ENCODE results near the gene RHBDL3. TPM values are rescaled to one million over a fixed set of nuclear protein-coding genes. Genes with fewer than 3 reads are reported as not detected.

The RHBDL3 gene
- total RNA-seq, 1 experiment from 2014 or later, result 12.5 TPM

GRCh38 chr17:32223703-32224102, 41.9 kb upstream of the RHBDL3 start:
- no peaks in the 10 kb centered on the region for H4K20me1 ChIP-seq (ENCODE audit: control insufficient read depth, insufficient read depth, insufficient read length)
- H3K4me1 ChIP-seq (ENCODE audit: insufficient read depth, low read length), result peaks cover 6% of the 10 kb centered on the region; the same call in 1 of the 2 replicates
- no peak overlapping the region for H2AFZ ChIP-seq (ENCODE audit: low read length)
- no peaks in the 10 kb centered on the region for H3K79me1 ChIP-seq (ENCODE audit: insufficient read depth, low read depth, low read length, poor library complexity, severe bottlenecking)
- no peak overlapping the region for H3K14ac ChIP-seq (ENCODE audit: insufficient read depth, low read length)
- H3K56ac ChIP-seq (ENCODE audit: insufficient read length, low read depth, low read length), result no peak overlapping the region
- no peaks in the 10 kb centered on the region for H3K79me2 ChIP-seq (ENCODE audit: insufficient read depth, low read length)
- no peak overlapping the region for H2BK12ac ChIP-seq (ENCODE audit: insufficient read length, low read depth, low read length)
- no peaks in the 10 kb centered on the region for H3K27me3 ChIP-seq (ENCODE audit: insufficient read depth, low read length)
- no peaks in the 10 kb centered on the region for H3K9me3 ChIP-seq (ENCODE audit: control insufficient read depth, low read depth, low read length)
- H3K18ac ChIP-seq (ENCODE audit: insufficient read length, low read depth, low read length), result no peak overlapping the region
- H3K27ac Mint-ChIP-seq, result no peak overlapping the region
- no CpG with 5 or more reads among the region's 3 CpGs for WGBS (ENCODE audit: extremely low coverage, insufficient read length, low lambda C conversion rate)
- H2AK5ac ChIP-seq (ENCODE audit: insufficient read length, low read length), result no peak overlapping the region
- H3K9ac ChIP-seq (ENCODE audit: extremely low read depth, insufficient read length, low read length), result no peak overlapping the region
- H2BK15ac ChIP-seq (ENCODE audit: low read depth, low read length), result no peak overlapping the region
- no peak overlapping the region for H3K4me3 Mint-ChIP-seq
- no peaks in the 10 kb centered on the region for H3K27me3 Mint-ChIP-seq (ENCODE audit: low read depth)
- no peak for DNase-seq
- no peak overlapping the region for H2BK20ac ChIP-seq (ENCODE audit: low read depth, low read length, poor library complexity, severe bottlenecking)
- no peaks in the 10 kb centered on the region for H3K23me2 ChIP-seq (ENCODE audit: insufficient read length, low read depth, low read length, poor library complexity, severe bottlenecking)
- H3T11ph ChIP-seq (ENCODE audit: low read length), result no peak overlapping the region
- no peak overlapping the region for H4K91ac ChIP-seq (ENCODE audit: insufficient read length, low read depth, low read length)
- peaks cover 0 to 2% (median 2%) of the 10 kb centered on the region in 3 experiments; a peak in 2 of 7 replicates for H3K36me3 Mint-ChIP-seq (ENCODE audit: insufficient read depth in 1 of 3, low read depth in 3 of 3)
- no peak overlapping the region for H3K27ac ChIP-seq (ENCODE audit: insufficient read length, low read depth, low read length)
- peaks cover 19 to 21% of the 10 kb centered on the region in 2 experiments for H3K4me1 Mint-ChIP-seq
- H2BK120ac ChIP-seq (ENCODE audit: low read depth, low read length, poor library complexity, severe bottlenecking), result no peak overlapping the region
- H4K8ac ChIP-seq (replicated peaks; ENCODE audit: insufficient read length, low read depth, low read length), result no peak overlapping the region
- H3K4ac ChIP-seq (ENCODE audit: low read depth, low read length), result no peak overlapping the region
- no peaks in the 10 kb centered on the region for H3K9me3 Mint-ChIP-seq
- no peak overlapping the region for H3K23ac ChIP-seq (ENCODE audit: insufficient read length, low read depth, low read length)
- TF ChIP-seq CTCF (conservative IDR thresholded peaks at IDR 0.05), result no peak
- no peak overlapping the region for H4K5ac ChIP-seq (ENCODE audit: insufficient read length, low read depth, low read length)
- no peak overlapping the region for H3K4me2 ChIP-seq (ENCODE audit: insufficient read depth, insufficient read length, low read length)
- H2BK5ac ChIP-seq (ENCODE audit: insufficient read length, low read length), result no peak overlapping the region
